Cardiac septum (tissue), 1 donor: ENCODE results near the gene GARNL3. TPM values are rescaled to one million over a fixed set of nuclear protein-coding genes. Genes with fewer than 3 reads are reported as not detected.

ENCODE experiments used
- DNase-seq: peaks from one replicate; pipeline ENCODE4 v3.0.0-alpha.2; 2020; ENCODE audit warnings: low spot score
- intact Hi-C: fragments of 100-400 bp; cut with DNase I; formaldehyde crosslinking; loops from one replicate; pipeline ENCODE4 v1.14.0; 2022
- total RNA-seq: library from RNA; stranded (reverse); fragmentation: NEBNext Ultra II Directional; extraction: Animal tissue kit (Norgen Biotek cat#: 25700); gene quantifications from one replicate; pipeline ENCODE4 v1.2.1, GENCODE V29; 2021
- donor health status: DM: no; HTN: no; CAD: no.

Gene GARNL3
- total RNA-seq, 1 donor from 2014 or later, result 28.7 TPM

DNA sequence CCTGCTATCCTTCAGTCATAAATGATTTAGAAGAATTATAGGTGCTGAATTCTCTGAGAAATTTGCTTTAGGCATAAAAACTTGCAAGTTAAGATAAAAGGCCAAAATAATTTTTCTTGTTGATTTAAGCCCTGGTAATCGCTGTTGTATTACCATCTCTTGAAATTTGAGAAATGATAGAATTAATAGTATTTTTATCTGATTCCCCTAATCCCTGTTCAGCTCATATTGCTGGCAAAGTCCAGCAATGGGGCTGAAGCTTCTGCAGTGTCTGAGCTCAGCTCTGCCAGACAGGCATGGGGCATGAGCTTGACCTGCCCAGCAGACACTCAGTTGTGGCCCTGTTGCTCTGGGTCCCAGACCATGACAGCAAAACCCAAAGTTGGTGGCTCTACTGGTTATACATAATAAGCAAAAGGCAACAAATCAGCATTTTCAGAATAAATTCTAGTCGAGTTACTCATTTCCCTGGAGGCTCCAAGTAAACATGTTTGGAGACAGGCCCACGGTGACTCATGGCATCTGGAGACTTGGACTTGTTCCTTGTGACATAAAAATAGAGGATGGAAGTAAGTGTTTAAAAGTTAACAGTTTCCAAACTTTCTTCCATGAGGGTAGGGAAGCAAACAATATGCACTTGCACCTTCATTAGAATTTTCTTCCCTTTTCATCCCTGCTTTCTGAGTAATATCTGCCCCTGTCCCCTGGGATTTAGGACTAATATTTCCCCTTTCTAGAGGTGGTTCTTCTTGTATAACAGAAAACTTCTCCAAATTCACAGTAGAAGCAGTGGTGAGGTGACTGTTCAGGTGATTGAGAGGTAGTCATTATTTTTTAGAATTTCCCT is 72.2 kb downstream of the GARNL3 start:
- intact Hi-C loops, result no loop called here
- DNase-seq, result peak; percentile 86

GRCh38 chr9:127340721-127341120 is 76.1 kb downstream of the GARNL3 start:
- intact Hi-C loops, result no loop called here
- DNase-seq, result no peak

DNA sequence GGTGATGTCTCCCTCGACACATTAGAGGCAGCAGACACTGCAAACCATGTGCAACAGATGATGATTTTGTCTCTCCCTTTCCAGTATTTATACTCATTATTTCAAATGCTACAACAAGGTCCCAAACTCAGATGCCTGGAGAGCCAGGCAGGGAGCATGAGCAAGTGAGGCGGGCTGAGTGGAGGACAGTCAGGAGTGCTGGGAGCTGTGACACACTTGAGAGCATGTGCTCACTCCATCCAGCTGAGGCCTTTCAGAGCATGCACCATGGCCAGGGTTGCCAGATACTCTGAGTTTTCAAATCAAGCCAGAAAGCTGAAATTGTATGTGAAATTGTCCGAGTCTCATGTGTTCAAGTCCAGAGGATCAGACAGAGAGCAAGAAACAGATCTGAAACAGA is 76.6 kb downstream of the GARNL3 start:
- DNase-seq, result no peak
- intact Hi-C loops, result no loop called here

GRCh38 chr9:127344368-127345000 is 79.9 kb downstream of the GARNL3 start:
- no peak for DNase-seq
- intact Hi-C loops, result no loop called here

DNA sequence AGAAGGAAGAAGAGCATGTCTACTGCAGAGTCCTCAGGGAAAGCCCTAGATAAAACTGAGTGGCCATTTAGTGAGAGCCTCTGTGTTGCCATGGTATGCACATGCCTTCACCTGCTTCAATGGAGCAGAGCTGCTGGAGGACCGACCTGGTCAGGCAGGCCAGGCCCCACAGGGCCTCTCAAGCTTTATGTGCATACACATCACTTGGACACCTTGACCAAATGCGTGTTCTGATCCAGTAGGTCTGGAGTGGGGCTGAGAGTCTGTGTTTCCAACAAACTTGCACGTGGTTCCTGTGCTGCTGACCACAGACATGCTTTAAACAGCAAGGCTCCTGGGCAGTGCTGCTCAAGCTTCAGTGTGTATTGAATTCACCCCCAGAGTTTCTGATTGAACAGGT is 81.0 kb downstream of the GARNL3 start:
- intact Hi-C loops, result loop anchor here (5.0 kb wide), 2 partner anchors 33 to 123 kb away; no protein-coding TSS in a partner anchor
- no peak for DNase-seq

DNA sequence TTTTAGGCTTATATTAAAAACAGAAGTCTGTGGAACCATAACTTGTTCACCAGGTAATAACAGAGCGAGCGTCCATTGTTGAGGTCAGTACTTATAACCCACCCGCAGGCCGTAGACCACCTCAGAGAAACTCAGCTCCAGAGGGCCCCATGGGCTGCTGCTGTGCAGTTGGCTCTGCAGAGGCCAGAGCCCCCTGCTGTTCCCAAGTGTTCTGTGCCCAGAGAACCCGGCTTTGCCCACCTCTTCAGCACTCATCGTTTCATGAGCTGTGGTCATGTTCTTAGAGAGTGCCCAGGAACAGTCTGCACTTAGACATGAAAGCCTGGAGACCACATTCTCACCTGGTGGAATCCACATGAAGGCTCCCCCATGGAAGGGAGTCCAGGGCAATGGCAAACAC is 82.0 kb downstream of the GARNL3 start:
- intact Hi-C loops, result loop anchor here (5.0 kb wide), 2 partner anchors 34 to 124 kb away; no protein-coding TSS in a partner anchor

GRCh38 chr9:127347831-127348776 is 83.5 kb downstream of the GARNL3 start:
- intact Hi-C loops, result loop anchor here (5.0 kb wide), 2 partner anchors 36 to 126 kb away; no protein-coding TSS in a partner anchor
- DNase-seq, result no peak

More for the DNA sequence above, 82.0 kb downstream of the GARNL3 start:
- no peak for DNase-seq

GRCh38 chr9:127349483-127350113 is 85.0 kb downstream of the GARNL3 start:
- intact Hi-C loops, result loop anchor here (5.0 kb wide), 2 partner anchors 37 to 127 kb away; no protein-coding TSS in a partner anchor
- no peak for DNase-seq

- intact Hi-C loops, result no loop called here
These were observed 86.9 kb downstream of the GARNL3 start for GRCh38 chr9:127351182-127352166.

GRCh38 chr9:127353882-127354281 is 89.3 kb downstream of the GARNL3 start:
- intact Hi-C loops, result no loop called here
- no peak for DNase-seq

More at GRCh38 chr9:127351182-127352166, 86.9 kb downstream of the GARNL3 start:
- DNase-seq, result no peak

DNA sequence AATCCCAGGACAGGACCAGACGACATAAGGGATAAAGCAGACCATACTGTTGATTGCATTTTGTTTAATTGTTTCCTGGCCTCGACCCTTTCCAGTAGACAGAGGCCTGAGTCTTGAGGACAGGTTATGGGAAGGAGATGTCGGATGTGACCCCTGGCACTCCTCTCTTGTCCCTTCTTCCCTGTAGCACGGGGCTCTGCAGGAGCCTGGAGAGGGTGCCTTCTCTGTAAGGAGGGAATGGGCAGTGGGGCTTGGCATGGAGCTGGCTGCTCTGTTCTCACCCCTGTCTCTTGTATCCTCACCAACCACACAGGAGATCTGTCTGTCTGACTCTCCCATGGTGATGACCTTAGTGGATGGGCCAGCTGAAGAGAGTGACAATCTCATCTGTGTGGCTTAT is 92.3 kb downstream of the GARNL3 start:
- intact Hi-C loops, result no loop called here
- no peak for DNase-seq

- DNase-seq, result no peak
- intact Hi-C loops, result no loop called here
These were observed 93.5 kb downstream of the GARNL3 start for GRCh38 chr9:127358023-127358535.

GRCh38 chr9:127358770-127359169 is 94.2 kb downstream of the GARNL3 start:
- no peak for DNase-seq
- intact Hi-C loops, result no loop called here

GRCh38 chr9:127360250-127360649 is 95.7 kb downstream of the GARNL3 start:
- no peak for DNase-seq
- intact Hi-C loops, result no loop called here

DNA sequence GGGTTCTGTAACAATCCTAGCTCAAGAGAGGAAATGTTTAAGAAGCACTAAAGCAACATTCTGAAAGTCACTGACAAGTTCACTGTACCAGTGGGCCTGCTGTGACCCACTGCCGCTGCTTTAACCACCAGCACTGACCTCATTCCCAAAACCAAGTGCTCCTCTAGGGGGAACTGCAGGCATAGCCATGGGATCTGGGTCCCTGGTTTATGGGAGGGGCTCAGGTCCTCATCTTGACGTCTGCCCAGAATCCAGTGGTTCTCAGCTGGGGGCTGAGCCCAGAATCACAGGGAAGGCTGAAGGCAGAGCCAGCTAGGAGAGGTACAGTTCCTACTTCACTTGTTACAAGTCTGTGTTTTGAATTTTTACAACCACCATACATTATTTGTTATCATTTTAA is 96.3 kb downstream of the GARNL3 start:
- DNase-seq, result no peak
- intact Hi-C loops, result no loop called here

- DNase-seq, result no peak
- intact Hi-C loops, result no loop called here
These were observed 97.0 kb downstream of the GARNL3 start for GRCh38 chr9:127361561-127361960.

DNA sequence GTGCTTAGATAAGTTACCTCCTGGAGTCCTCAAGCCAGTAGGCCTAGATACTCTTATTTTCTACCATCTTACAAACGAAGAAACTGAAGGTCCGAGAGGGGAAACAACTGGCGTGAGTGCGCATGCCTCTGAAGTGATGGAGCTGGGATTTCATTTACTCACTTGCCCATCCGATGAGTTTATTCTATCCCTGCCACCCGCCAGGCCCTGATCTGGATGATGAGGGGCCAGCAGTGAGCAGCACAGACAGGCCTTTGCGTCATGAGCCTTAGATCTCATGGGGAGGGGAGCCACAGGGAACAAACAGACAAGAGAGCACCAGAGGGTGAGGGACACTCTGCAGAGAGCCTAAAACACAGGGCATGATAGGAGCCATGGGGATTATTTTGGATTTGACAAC is 98.3 kb downstream of the GARNL3 start:
- DNase-seq, result peak; percentile 63
- intact Hi-C loops, result no loop called here

- intact Hi-C loops, result no loop called here
These were observed 100.9 kb downstream of the GARNL3 start for GRCh38 chr9:127365461-127365860.

More at GRCh38 chr9:127365461-127365860, 100.9 kb downstream of the GARNL3 start:
- no peak for DNase-seq
